ENCODE data around the gene NCAPH2.

NCAPH2 gene

DNA sequence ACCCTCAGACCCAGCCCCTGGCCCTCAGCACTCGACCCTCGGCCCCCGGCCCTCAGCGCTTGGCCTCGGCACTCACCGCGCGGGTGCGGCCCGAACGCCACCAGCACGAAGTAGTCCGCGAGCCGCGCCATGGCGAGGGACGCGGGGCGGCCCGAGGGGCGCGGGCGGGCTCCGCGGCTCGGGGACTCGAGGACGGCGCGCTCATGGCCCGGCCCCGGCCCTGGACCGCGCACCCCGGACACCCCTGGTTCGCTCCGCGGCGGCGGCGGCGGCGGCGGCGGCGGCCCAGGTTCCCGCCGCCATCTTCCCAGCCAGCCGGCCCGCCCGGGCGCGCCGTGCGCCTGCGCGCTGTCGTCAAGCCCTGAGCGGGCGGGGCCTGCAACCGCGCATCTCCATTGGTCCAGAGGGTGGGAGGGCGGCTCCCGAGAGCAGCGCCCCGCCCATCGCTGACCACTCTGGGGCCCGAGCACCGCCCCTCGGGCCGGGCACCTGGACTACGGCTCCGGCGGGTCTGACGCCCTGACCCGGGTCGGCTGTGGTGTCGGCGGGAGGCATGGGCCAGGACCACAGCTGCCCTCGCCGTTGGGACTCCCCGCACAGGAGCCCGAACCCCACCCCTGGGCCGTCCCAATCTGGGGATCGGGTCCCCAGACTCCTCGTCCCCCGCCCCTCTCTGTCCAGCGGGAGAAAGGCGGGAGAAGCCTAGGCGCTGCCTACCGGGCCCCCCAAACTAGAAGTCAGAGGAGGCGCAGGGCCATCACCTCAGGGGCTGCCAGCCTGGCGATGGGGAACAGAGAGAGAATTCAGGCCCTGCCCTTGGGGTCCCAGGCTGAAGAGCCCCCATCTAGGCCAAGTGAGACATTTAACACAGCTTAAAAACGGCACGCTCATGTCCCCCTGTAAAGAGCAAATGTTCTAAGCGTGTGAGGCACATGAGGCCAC, 33.0 kb upstream of the NCAPH2 start, which contains the start of gene SBF1:
Gene SBF1 (minus strand): TSS at position 326 of the 942 bp plus-strand sequence. CDS start 195 bp downstream, at position 131.
- DNase-seq, result peak; percentile 94

DNA sequence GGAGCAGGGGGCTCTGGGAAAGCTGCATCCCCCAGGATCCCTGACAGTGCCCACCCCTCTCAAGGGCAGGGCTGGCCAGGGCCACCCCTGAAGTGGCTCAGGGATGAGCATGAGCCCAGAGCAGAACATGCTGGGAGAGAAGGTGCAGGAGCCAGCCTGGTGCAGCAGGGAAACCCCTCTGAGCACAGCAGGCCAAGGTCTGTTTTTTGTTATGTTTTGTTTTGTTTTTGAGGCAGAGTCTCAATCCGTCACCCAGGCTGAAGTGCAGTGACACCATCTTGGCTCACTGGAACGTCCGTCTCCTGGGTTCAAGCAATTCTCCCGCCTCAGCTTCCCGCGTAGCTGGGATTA, 32.4 kb upstream of the NCAPH2 start:
- DNase-seq, result no peak

DNA sequence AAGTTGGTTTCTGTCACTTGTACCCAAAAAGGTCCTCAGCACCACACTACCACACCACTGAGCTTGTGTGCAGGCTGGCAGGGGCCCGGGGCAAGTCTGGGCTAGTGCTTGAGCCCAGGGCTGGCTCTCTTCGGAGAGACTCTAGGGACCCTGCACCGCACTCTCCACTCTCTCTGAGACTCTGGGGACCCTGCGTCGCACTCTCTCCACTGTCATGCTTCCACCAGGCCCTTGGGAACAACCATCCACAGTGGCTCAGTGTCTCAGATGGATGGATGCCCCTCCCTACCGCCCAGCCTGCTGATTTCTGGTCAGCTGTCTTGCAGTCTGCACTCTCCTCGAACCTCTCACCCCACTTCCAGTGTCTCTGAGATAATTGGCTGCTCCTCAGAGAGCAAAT, 31.2 kb upstream of the NCAPH2 start:
- DNase-seq, result no peak

DNA sequence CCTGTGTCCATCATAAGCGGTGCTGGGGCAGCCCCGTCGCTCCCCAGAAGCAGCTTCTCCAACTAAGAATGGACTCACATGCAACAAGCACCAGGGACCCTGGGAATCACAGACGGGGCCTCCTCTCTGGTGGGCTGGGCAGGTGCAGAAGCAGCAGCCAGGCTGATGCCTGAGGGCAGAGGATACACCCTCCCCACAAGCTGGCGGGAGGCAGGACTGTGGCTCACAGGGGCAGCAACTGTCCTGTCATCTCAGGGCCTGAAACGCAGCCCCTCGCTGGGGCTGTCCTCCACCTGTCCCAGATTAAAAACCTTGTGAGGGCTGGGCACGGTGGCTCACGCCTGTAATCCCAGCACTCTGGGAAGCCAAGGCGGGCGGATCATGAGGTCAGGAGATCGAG, 30.1 kb upstream of the NCAPH2 start:
- no peak for DNase-seq

DNA sequence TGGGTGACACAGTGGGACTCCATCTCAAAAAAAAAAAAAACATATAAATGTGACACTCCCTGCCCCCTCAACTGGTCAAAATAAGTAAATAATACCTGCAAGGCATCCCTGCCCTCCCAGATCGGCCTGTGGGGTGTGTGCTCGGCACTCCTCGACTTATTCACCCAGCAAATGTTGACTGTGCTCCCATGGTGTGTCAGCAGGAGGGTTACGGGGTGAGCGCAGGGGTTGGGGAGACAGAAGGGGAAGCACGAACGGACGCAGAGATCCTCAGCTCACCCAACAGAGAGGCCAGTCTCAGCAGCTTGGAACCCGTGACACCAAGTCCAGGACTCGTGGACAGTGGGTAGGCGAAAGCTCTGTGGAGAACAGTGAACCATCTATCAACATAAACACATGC, 28.3 kb upstream of the NCAPH2 start:
- DNase-seq, result no peak

DNA sequence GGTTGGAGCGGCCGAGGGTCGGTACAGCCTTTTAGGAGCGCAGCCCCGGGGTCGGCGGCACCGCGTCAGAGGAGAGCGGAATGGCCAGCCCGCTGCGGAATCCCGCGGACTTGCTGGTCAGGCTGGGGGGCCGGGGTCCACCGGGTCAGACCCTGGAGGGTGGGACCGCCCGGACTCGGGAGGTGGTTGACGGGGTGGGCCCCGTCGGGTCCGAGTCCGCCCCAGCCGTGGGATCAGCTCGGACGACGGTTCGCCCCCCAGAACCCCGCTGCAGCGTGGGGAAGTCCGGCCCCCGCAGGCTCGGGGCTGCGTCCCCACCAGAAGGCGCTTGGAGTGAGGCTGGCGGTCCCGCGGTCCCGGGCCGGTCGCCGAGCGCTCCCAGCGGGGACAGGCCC, 27.0 kb upstream of the NCAPH2 start:
- no peak for DNase-seq

DNA sequence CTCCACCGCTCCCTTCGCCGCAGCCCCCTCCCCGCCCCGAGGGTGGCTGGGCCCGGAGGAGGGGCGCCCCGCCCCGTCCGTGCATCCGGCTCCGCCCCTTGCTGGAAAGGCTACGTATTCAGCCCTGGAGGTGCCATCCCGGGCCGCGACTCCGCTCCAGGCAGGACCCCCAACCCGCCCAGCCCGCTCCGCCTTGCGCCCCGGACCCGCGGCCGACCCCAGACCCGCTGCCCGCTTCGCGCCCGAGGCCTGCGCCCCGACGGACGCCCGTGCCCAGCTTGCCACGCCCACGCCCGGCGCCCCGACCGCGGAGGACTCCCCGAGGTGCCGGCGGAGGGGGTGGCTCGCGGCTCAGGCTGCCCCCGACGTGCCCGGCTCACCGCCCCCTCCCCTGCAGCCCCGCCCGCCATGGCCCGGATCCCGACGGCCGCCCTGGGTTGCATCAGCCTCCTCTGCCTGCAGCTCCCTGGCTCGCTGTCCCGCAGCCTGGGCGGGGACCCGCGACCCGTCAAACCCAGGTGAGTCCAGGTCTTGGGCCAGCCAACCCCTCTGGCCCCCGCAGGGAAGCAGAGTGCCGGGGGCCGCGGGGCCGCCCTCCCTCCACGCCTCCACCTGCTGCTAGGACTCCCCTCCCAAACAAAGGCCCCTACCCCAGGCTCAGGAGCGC, 26.5 kb upstream of the NCAPH2 start, which contains the start of gene ADM2:
Gene ADM2 (plus strand): TSS at position 104 of the 667 bp plus-strand sequence. CDS start 305 bp downstream, at position 409.
- DNase-seq, result no peak

DNA sequence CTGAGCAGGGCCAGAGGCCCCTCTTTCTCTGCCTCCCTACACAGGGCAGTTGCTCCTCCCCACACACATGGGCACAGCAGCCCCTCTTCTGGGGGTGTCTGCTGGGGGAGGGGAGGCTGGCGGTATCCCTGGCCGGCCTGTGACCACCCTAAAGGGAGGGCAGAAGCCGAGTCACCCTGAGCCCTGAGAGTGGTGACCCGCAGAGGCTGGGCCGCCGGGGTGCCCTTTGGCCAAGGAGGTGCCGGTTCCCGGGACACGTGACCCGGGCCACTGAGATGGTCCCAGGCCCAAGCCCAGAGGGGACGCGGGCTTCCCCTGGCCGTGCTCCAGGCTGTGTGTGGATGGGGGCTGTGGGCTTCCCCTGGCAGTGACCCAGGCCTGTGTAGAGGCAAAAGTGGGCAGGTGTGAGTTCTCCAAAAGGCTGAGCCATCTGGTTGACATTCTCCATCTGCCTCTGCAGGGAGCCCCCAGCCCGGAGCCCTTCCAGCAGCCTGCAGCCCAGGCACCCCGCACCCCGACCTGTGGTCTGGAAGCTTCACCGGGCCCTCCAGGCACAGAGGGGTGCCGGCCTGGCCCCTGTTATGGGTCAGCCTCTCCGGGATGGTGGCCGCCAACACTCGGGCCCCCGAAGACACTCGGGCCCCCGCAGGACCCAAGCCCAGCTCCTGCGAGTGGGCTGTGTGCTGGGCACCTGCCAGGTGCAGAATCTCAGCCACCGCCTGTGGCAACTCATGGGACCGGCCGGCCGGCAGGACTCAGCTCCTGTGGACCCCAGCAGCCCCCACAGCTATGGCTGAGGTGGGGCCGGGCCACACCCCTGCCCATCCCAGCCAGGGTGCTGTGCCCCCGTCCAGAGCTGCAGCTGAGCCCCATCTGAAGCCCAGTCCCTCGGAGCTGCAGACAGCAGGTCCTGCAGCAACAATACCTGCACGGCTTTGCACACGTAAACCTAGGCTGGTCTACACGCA, 25.6 kb upstream of the NCAPH2 start:
- no peak for DNase-seq

DNA sequence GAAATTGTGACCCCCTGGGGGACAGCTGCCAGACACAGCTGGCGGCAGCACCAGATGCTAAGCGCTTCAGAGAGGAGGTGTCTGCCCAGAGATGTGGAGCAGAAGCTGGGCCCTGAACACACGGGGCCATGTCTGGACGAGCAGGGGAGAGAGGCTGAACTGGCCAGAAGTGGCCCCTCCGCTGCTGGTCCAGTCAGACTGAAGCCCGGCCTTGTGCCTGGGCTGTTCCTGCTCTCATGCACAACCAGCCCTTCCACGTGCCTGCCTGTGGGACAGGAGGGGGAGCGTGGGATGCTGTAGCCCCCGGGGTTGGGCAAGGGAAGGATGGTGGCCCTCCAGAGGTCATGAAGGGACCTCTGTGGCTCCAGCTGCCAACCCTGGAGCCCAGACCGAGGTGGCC, 24.9 kb upstream of the NCAPH2 start:
- DNase-seq, result no peak

DNA sequence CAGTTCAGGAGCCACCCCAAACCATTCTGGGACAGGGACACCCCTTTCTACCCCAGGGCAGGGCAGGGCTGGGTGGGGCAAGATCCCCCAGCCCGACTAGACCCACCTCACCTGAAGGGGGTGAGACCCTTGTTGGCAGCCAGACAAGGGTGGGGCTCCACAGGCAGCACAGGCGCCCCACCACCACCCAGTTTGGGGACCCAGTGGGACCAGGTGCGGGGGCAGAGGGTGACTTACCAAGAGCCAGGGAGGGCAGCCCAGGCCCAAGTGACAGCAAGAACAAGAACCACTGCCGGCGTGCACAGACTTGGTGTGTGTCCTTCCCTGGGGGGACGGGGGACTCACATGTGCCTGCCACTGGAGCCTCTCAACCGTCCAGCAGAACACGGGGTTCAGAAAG, 24.5 kb upstream of the NCAPH2 start:
- no peak for DNase-seq

DNA sequence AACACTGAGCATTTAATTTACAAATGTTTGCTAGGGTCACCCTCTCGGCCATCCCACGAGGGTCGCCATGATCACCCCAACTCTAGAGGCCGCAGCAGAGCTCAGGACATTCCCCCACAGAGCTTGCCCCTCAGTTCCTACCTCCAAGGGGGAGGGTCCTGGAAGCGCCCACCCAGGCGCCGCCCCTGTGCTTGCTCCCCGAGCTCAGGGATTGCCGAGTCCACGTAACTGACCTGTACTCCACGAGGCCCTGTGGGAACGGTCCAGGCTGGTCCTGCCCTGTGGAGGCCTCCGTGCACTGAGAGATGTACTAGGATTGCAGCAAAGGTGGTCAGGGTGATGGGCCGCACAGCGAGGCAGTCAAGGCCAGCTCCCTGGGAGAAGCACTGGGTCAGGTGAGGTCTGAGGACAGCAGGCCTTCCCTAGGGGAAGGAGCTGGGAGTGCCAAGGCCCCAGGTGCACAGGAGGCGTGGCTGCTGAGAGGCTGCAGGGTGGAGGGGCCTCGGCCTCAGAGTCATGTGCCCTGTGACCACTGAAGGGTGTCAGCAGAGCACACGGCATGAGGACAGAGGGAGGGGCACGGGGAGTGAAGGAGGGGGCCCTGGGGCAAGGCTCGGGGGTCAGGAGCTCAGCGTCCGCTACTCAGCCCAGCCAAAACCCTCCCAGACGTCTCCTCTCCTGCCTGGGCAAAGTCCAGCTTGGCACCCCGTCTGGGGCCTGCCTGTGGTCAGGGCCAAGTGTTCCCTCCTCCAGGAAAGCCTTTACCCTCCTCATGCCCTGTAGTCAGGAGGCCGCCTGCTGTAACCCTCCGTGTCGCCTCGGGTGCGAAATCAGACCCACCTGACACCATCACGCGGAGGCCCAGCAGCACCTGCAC, 23.8 kb upstream of the NCAPH2 start:
- DNase-seq, result no peak

DNA sequence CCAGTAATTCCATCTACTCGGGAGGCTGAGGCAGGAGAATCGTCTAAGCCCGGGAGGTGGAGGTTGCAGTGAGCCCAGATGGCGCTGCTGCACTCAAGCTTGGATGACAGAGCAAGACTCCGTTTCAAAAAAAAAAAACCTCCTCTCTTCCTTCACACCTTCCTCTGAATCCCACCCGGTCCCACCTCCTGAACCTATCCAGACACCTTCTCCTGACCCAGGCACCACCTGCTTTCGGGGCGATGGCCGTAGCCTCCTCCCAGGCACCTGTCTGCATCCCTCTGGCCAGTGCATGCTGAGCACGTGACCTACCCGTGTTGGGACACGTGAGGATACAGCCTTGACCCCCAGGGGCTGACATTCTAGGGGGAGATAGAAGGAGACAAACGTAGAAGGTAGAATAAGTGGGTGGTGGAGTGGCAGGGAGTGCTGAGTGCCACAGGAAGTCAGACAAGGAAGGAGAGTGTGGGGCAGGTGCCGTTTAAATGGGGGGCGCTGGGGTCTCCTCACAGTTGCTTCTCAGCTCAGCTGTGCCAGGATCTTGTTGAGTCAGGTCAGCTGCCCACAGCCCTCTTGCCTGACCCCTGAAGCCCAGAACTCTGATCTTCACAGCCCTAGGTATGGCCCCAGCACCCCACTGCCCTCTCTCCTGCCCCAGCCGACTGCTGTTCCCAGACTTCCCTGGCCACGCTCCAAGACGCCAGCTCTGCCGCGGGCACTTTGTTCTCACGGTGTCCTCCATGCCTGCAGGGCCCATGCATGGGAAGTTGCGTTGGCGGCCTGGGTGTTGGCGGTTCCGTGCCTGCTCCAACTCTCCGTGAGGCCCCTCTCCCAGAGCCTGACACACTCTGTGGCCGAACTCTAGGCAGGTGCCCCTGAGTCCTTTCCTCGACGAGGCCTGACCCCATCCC, 22.5 kb upstream of the NCAPH2 start:
- DNase-seq, result no peak

DNA sequence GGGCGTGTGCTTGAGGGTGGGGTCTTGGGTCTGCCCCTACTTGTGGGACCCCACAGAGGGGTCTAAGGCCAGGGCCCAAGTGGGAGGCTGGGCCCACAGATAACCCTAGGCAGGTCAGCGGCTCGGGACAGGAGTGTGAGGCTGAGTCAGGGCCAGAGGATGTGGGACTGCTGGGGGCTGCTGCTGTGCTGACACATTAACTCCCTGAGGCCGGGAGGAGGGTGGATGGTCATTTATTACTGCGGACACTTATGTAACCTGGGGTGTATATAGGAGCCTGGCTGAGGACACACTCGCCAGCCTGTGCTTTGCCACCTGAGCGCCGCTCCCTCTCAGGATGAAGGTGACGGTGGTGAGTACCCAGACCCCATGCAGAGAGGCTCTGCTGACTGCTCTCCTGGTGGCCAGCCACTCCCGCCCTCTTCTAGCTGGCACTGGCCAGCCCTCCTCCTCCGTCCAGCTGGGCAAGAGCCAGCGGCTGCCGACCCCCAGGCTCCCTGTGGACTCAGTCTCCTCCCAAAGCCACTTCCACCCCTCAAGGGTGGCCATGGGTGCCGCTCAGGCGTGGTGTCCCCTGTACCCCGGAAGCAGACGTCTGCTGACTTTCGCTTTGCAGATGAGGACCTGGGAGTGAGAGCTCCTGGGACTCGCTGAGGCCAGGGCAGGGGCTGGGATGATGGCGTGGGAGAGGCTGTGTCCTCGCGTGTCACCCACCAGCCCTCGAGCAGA, 21.3 kb upstream of the NCAPH2 start, which contains the start of gene MIOX:
Gene MIOX (plus strand): TSS at position 299 of the 729 bp plus-strand sequence. CDS start 39 bp downstream, at position 338.
- DNase-seq, result no peak

DNA sequence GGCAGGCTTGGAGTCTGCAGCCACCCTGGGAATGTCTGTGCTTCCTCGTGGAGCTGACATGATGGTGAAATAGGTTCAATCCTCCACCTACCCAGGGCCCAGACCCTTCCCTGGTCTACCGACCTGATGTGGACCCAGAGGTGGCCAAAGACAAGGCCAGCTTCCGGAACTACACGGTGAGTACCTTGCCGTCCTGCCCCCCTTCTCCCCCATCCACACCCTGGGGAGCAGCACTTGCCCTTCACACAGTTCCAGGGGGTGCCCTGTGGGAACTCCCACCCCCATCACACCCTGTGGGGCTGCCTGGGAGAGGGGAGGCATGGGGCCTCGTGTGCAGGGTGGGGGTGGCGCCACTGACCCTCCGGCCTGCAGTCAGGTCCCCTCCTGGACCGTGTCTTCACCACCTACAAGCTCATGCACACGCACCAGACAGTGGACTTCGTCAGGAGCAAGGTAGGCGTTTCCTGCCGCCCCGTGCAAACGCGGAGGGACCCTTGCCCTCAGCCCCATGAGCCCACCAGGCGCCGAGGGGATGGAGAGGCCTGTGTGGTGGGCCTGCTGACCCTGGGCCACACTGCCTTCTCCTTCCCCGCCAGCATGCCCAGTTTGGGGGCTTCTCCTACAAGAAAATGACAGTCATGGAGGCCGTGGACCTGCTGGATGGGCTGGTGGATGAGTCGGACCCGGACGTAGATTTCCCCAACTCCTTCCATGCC, 20.6 kb upstream of the NCAPH2 start:
- no peak for DNase-seq

DNA sequence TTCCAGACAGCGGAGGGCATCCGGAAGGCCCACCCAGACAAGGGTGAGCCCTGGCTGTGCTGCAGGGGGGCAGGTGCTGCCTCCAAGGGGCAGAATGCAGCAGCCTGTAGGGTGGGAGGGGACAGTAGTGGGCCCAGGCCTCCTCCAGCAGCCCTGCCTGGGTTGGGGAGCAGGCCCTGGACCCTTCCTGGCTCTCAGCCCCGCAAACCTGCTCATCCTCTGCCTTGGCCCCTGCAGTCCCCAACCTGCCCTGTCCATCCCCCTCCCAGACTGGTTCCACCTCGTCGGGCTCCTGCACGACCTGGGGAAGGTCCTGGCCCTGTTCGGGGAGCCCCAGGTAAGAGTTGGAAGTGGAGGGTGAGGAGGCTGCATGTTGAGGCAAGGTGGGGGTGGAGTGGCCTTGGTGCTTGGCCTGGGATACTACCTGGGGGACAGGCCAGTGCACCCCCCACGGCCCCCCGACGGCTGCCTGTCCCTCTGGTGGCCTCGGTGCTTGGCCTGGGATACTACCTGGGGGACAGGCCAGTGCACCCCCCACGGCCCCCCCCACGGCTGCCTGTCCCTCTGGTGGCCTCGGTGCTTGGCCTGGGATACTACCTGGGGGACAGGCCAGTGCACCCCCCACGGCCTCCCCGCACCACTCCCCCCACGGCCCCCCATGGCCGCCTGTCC, 19.9 kb upstream of the NCAPH2 start:
- DNase-seq, result no peak

DNA sequence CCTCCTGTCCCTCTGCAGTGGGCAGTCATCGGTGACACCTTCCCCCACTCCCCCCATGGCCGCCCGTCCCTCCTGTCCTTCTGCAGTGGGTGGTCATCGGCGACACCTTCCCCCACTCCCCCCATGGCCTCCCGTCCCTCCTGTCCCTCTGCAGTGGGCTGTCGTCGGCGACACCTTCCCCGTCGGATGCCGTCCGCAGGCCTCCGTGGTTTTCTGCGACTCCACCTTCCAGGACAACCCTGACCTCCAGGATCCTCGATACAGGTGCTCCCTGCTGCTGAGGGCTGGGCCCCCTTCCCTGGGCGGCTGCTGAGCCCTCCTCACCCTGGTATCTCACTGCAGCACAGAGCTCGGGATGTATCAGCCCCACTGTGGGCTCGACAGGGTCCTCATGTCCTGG, 19.1 kb upstream of the NCAPH2 start:
- no peak for DNase-seq

DNA sequence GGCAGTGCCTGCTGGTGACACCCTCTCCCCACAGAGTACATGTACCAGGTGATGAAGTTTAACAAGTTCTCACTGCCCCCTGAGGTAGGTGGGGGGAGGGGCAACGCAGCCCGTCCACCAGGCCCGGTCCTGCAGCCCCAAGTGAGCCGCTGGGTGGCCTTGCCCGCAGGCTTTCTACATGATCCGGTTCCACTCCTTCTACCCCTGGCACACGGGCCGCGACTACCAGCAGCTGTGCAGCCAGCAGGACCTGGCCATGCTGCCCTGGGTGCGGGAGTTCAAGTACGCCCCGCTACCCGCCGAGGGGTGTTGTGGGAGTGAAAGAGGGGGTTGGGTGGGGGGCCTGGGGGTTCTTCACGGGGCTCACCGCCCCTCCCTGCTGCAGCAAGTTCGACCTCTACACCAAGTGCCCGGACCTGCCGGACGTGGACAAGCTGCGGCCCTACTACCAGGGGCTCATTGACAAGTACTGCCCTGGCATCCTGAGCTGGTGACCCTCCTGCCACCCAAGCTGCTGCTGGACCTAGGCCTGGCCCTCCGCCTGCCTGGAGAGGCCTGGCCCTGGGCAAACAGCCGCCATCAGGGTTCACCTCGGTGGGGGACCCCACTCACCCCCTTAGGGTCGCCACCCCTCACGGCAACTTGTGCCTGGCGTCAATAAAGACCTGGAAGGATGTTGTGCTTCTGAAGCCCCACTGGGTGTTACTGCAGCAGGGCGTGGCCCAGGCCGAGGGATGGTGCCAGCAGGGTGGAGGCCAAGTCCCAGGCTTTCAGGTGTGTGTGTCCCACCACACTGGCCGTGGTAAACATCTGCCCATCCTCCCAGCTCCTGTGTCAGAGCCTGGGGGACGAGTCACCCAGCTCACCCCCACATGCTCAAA, 18.4 kb upstream of the NCAPH2 start:
- no peak for DNase-seq
